Activated CD8-positive, alpha-beta memory T cell treated with anti-CD3 and anti-CD28 coated beads, Interleukin-2, amount 10 ng/mL, durations not matched to agents 7 days and 5 days (primary cell): ENCODE measurements around the gene DIPK1B. TPM values are rescaled to one million over a fixed set of nuclear protein-coding genes. Genes with fewer than 3 reads are reported as not detected.

Experiments
- ATAC-seq: fragments of 150-1000 bp; cut with Tn5 transposase; one replicate; pipeline ENCODE4 v1.10.0; 2021; ENCODE audit warnings: moderate library complexity
- CTCF ChIA-PET: fragments of 350-600 bp; sonication (Branson Sonifier 250); formaldehyde crosslinking; loops from one replicate; lab custom pipeline; 2021; ENCODE audit warnings: antibody characterized with exemption; lab: Charles Lee
- DNase-seq: peaks from one replicate; pipeline ENCODE4 v3.0.0-alpha.2; 2020
- H3K27ac Mint-ChIP-seq: one replicate; pipeline ENCODE4 v1.8.0; 2021; ENCODE audit warnings: mild to moderate bottlenecking, mixed read lengths
- H3K27me3 Mint-ChIP-seq: one replicate; pipeline ENCODE4 v1.8.0; 2021; ENCODE audit warnings: mixed read lengths
- H3K36me3 Mint-ChIP-seq: one replicate; pipeline ENCODE4 v1.8.0; 2021; ENCODE audit warnings: mild to moderate bottlenecking, mixed read lengths
- H3K4me1 Mint-ChIP-seq: one replicate; pipeline ENCODE4 v1.8.0; 2021; ENCODE audit warnings: mixed read lengths
- H3K4me3 Mint-ChIP-seq: one replicate; pipeline ENCODE4 v1.8.0; 2021; ENCODE audit warnings: mild to moderate bottlenecking, moderate library complexity, mixed read lengths
- H3K9me3 Mint-ChIP-seq: one replicate; pipeline ENCODE4 v1.8.0; 2022; ENCODE audit warnings: low read depth, mixed read lengths
- total RNA-seq, 2 experiments: library from RNA; stranded (reverse); gene quantifications; one replicate each; pipeline ENCODE4 v1.2.3, GENCODE V29; 2021

Gene DIPK1B
- total RNA-seq, 2 experiments from 2014 or later, result not detected

- CTCF ChIA-PET, result no interaction called here
Measured at GRCh38 chr9:136714893-136715274, 2.5 kb downstream of the DIPK1B start.

GRCh38 chr9:136717399-136717798 is 5.0 kb downstream of the DIPK1B start:
- peaks cover 21% of the 10 kb centered on the region for H3K27me3 Mint-ChIP-seq
- ATAC-seq (no peak), DNase-seq (no peak)
- no peak overlapping the region for H3K4me3 Mint-ChIP-seq
- no peaks in the 10 kb centered on the region for H3K4me1 Mint-ChIP-seq
- H3K27ac Mint-ChIP-seq, result no peak overlapping the region
- no peaks in the 10 kb centered on the region for H3K9me3 Mint-ChIP-seq
- CTCF ChIA-PET, result no interaction called here
- no peaks in the 10 kb centered on the region for H3K36me3 Mint-ChIP-seq

More at GRCh38 chr9:136714893-136715274, 2.5 kb downstream of the DIPK1B start:
- no peak for ATAC-seq
- H3K4me1 Mint-ChIP-seq, result peaks cover 3% of the 10 kb centered on the region
- H3K27me3 Mint-ChIP-seq, result peaks cover 41% of the 10 kb centered on the region
- H3K4me3 Mint-ChIP-seq, result no peak overlapping the region
- H3K36me3 Mint-ChIP-seq, result no peaks in the 10 kb centered on the region
- H3K9me3 Mint-ChIP-seq, result no peaks in the 10 kb centered on the region
- no peak for DNase-seq
- no peak overlapping the region for H3K27ac Mint-ChIP-seq

GRCh38 chr9:136718345-136719194 is 6.2 kb downstream of the DIPK1B start:
- Mint-ChIP-seq H3K9me3 (no peaks in the 10 kb centered on the region), H3K4me3 (no peak overlapping the region), H3K27ac (no peak overlapping the region), H3K27me3 (peaks cover 14% of the 10 kb centered on the region), H3K36me3 (peaks cover 1% of the 10 kb centered on the region), H3K4me1 (peaks cover 1% of the 10 kb centered on the region)
- CTCF ChIA-PET, result interaction anchor here (1.7 kb wide), 1 partner anchor 9 kb away, joined by 7 read pairs; no protein-coding TSS in a partner anchor
- ATAC-seq (no peak), DNase-seq (no peak)

- peaks cover 7% of the 10 kb centered on the region for H3K27me3 Mint-ChIP-seq
- no peak overlapping the region for H3K4me3 Mint-ChIP-seq
Measured at GRCh38 chr9:136719195-136719880, 7.0 kb downstream of the DIPK1B start.

GRCh38 chr9:136720251-136720897 is 8.0 kb downstream of the DIPK1B start:
- H3K27me3 Mint-ChIP-seq, result peaks cover 6% of the 10 kb centered on the region
- ATAC-seq, result no peak
- CTCF ChIA-PET, result interaction anchor here (0.9 to 1.4 kb wide), 2 partner anchors 10 to 49 kb away, joined by 3 read pairs; no protein-coding TSS in a partner anchor

More at GRCh38 chr9:136719195-136719880, 7.0 kb downstream of the DIPK1B start:
- peaks cover 8% of the 10 kb centered on the region for H3K36me3 Mint-ChIP-seq
- CTCF ChIA-PET, result interaction anchor here (1.4 to 1.7 kb wide), 2 partner anchors 8 to 11 kb away, joined by 3 to 7 read pairs; no protein-coding TSS in a partner anchor
- DNase-seq, result no peak
- H3K4me1 Mint-ChIP-seq, result peaks cover 9% of the 10 kb centered on the region
- H3K9me3 Mint-ChIP-seq, result no peaks in the 10 kb centered on the region
- ATAC-seq, result peak; percentile 4
- H3K27ac Mint-ChIP-seq, result no peak overlapping the region

GRCh38 chr9:136720898-136721338 is 8.5 kb downstream of the DIPK1B start:
- Mint-ChIP-seq H3K36me3 (peaks cover 19% of the 10 kb centered on the region), H3K27me3 (peaks cover 3% of the 10 kb centered on the region), H3K9me3 (no peaks in the 10 kb centered on the region), H3K27ac (no peak overlapping the region), H3K4me3 (no peak overlapping the region), H3K4me1 (peaks cover 16% of the 10 kb centered on the region)
- CTCF ChIA-PET, result interaction anchor here (0.9 kb wide), 1 partner anchor 49 kb away, joined by 3 read pairs; no protein-coding TSS in a partner anchor
- DNase-seq (no peak), ATAC-seq (no peak)

More at GRCh38 chr9:136720251-136720897, 8.0 kb downstream of the DIPK1B start:
- peaks cover 13% of the 10 kb centered on the region for H3K36me3 Mint-ChIP-seq
- peaks cover 11% of the 10 kb centered on the region for H3K4me1 Mint-ChIP-seq
- no peak overlapping the region for H3K4me3 Mint-ChIP-seq
- no peak for DNase-seq
- no peaks in the 10 kb centered on the region for H3K9me3 Mint-ChIP-seq
- H3K27ac Mint-ChIP-seq, result no peak overlapping the region

GRCh38 chr9:136721339-136722092 is 9.1 kb downstream of the DIPK1B start:
- DNase-seq (no peak), ATAC-seq (no peak)
- Mint-ChIP-seq H3K36me3 (peaks cover 25% of the 10 kb centered on the region), H3K9me3 (no peaks in the 10 kb centered on the region), H3K4me1 (peaks cover 22% of the 10 kb centered on the region), H3K27me3 (peaks cover 3% of the 10 kb centered on the region), H3K4me3 (no peak overlapping the region), H3K27ac (no peak overlapping the region)
- CTCF ChIA-PET, result interaction anchor here (0.9 kb wide), 1 partner anchor 50 kb away, joined by 3 read pairs; no protein-coding TSS in a partner anchor

- Mint-ChIP-seq H3K27ac (no peak overlapping the region), H3K27me3 (no peaks in the 10 kb centered on the region), H3K9me3 (no peaks in the 10 kb centered on the region), H3K4me1 (peaks cover 27% of the 10 kb centered on the region), H3K36me3 (peaks cover 30% of the 10 kb centered on the region), H3K4me3 (no peak overlapping the region)
- no peak for DNase-seq
- CTCF ChIA-PET, result no interaction called here
- no peak for ATAC-seq
Measured at GRCh38 chr9:136722093-136722968, 10.0 kb downstream of the DIPK1B start.

GRCh38 chr9:136722969-136723356 is 10.6 kb downstream of the DIPK1B start:
- no peak overlapping the region for H3K27ac Mint-ChIP-seq
- CTCF ChIA-PET, result no interaction called here
- peaks cover 30% of the 10 kb centered on the region for H3K4me1 Mint-ChIP-seq
- no peak for DNase-seq
- H3K27me3 Mint-ChIP-seq, result no peaks in the 10 kb centered on the region
- peaks cover 34% of the 10 kb centered on the region for H3K36me3 Mint-ChIP-seq
- no peak for ATAC-seq
- H3K4me3 Mint-ChIP-seq, result no peak overlapping the region
- H3K9me3 Mint-ChIP-seq, result no peaks in the 10 kb centered on the region

GRCh38 chr9:136723362-136723976 is 11.1 kb downstream of the DIPK1B start:
- no peak overlapping the region for H3K4me3 Mint-ChIP-seq
- H3K4me1 Mint-ChIP-seq, result peaks cover 30% of the 10 kb centered on the region
- no peaks in the 10 kb centered on the region for H3K27me3 Mint-ChIP-seq
- H3K36me3 Mint-ChIP-seq, result peaks cover 34% of the 10 kb centered on the region
- no peak overlapping the region for H3K27ac Mint-ChIP-seq
- no peak for ATAC-seq
- H3K9me3 Mint-ChIP-seq, result no peaks in the 10 kb centered on the region
- CTCF ChIA-PET, result no interaction called here
- DNase-seq, result no peak

- ATAC-seq (no peak), DNase-seq (no peak)
- Mint-ChIP-seq H3K27ac (no peak overlapping the region), H3K27me3 (no peaks in the 10 kb centered on the region), H3K36me3 (peaks cover 34% of the 10 kb centered on the region), H3K9me3 (no peaks in the 10 kb centered on the region), H3K4me3 (no peak overlapping the region), H3K4me1 (peaks cover 30% of the 10 kb centered on the region)
- CTCF ChIA-PET, result no interaction called here
Measured at GRCh38 chr9:136723989-136724388, 11.6 kb downstream of the DIPK1B start.
